Glutamatergic neuron (in vitro differentiated cells): ENCODE measurements around the gene SOX12. TPM values are rescaled to one million over a fixed set of nuclear protein-coding genes. Genes with fewer than 3 reads are reported as not detected.

Experiments
- DNase-seq: peaks from one replicate; pipeline ENCODE4 v3.0.0; 2022
- H3K27ac Mint-ChIP-seq: one replicate; pipeline ENCODE4 v1.8.0; 2020; ENCODE audit warnings: mild to moderate bottlenecking, mixed read lengths, inconsistent platforms; ENCODE audit not compliant: unreplicated experiment
- H3K27me3 Mint-ChIP-seq: one replicate; pipeline ENCODE4 v1.8.0; 2020; ENCODE audit warnings: mild to moderate bottlenecking, moderate library complexity, mixed read lengths, inconsistent platforms; ENCODE audit not compliant: unreplicated experiment
- H3K36me3 Mint-ChIP-seq: one replicate; pipeline ENCODE4 v1.8.0; 2020; ENCODE audit warnings: mild to moderate bottlenecking, mixed read lengths, inconsistent platforms; ENCODE audit not compliant: unreplicated experiment
- H3K4me1 Mint-ChIP-seq: one replicate; pipeline ENCODE4 v1.8.0; 2020; ENCODE audit warnings: mild to moderate bottlenecking, low read depth, mixed read lengths, inconsistent platforms; ENCODE audit not compliant: unreplicated experiment
- H3K4me3 Mint-ChIP-seq: one replicate; pipeline ENCODE4 v1.8.0; 2020; ENCODE audit warnings: mild to moderate bottlenecking, mixed read lengths, inconsistent platforms; ENCODE audit not compliant: unreplicated experiment
- H3K9me3 Mint-ChIP-seq: one replicate; pipeline ENCODE4 v1.8.0; 2020; ENCODE audit warnings: mild to moderate bottlenecking, moderate library complexity, mixed read lengths, inconsistent platforms; ENCODE audit not compliant: unreplicated experiment
- CTCF ChIP-seq: fragments of 200-600 bp; sonication (generic); IDR thresholded peaks from one replicate; pipeline ENCODE4 v1.5.0; 2021; ENCODE audit not compliant: partially characterized antibody, unreplicated experiment
- total RNA-seq: library from RNA; stranded (reverse); fragmentation: NEBNext Ultra II Directional; extraction: Animal tissue kit (Norgen Biotek cat#: 25700); gene quantifications from one replicate; pipeline ENCODE4 v1.2.1, GENCODE V29; 2021; ENCODE audit not compliant: unreplicated experiment

SOX12 gene
- total RNA-seq, 1 donor from 2014 or later = 67.0 TPM

DNA sequence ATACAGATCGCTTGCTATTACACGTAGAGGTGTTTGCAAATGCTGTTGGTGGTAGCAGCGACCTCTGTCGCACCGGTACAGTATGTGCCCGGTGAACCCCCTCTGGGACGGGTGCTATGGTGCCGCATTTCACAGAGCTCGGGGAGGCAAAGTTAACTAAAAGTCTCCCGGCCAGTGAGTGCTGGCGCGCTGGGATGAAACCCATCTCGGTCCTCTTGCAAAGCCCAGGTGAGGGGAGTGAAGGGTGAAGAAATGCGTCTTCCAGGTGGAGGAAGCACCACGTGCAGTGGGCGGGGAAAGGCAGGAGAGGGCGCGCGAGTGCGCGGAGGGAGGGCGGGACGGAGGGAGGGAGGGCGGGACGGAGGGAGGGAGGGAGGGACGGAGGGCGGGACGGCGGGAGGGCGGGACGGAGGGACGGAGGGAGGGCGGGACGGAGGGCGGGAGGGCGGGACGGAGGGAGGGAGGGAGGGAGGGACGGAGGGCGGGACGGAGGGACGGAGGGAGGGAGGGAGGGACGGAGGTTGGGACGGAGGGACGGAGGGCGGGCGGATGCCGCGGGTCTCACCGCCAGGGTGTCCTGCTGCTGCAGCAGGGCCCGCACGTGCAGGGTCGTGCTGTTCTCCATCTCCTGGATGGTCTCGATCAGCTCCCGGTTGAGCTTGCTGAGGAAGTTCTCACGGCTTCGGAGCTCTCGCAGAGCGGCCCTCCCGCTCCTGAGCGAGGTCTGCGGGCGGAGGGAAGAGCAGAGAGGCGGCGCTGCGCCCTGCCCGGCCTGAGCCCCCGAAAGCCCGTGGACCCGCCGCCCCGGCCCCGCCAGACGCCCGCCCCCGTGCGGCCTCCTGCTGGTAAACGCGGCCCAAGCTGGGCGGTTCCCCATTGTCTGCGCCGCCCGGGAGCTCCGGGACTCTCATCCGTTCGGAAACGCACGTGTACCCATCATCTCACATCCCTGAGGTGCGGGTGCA is 46.5 kb upstream of the SOX12 start:
- no peaks in the 10 kb centered on the region for H3K4me1 Mint-ChIP-seq

DNA sequence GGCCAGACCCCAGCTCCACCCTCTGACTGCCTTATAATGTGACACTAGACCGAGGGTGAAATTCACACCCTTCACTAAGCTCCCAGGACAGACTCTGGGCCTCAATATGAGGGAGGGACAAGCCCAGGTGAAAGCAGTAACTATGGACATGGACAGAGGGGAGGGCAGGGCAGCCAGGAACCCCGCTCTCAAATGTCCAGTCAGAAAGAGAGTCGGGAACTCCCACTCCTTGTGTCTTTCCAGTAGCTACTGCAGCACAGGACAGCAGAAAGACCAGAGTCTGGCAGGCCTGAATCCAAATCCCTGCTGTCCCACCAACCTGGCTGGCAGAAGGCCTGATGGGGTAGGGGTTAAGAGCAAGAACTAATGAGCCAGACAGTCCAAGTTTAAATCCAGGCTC is 41.2 kb upstream of the SOX12 start:
- Mint-ChIP-seq H3K36me3 (peaks cover 13% of the 10 kb centered on the region), H3K27ac (no peak overlapping the region), H3K9me3 (peaks cover 1% of the 10 kb centered on the region), H3K4me1 (peaks cover 4% of the 10 kb centered on the region), H3K4me3 (no peak overlapping the region), H3K27me3 (no peaks in the 10 kb centered on the region)
- DNase-seq = no peak
- no peak for TF ChIP-seq CTCF

More for the DNA sequence above, 46.5 kb upstream of the SOX12 start:
- no peak for TF ChIP-seq CTCF
- H3K9me3 Mint-ChIP-seq = peaks cover 4% of the 10 kb centered on the region
- H3K27me3 Mint-ChIP-seq = no peaks in the 10 kb centered on the region
- peaks cover 21% of the 10 kb centered on the region for H3K36me3 Mint-ChIP-seq
- no peak overlapping the region for H3K4me3 Mint-ChIP-seq
- no peak overlapping the region for H3K27ac Mint-ChIP-seq
- DNase-seq = peak; percentile 61

DNA sequence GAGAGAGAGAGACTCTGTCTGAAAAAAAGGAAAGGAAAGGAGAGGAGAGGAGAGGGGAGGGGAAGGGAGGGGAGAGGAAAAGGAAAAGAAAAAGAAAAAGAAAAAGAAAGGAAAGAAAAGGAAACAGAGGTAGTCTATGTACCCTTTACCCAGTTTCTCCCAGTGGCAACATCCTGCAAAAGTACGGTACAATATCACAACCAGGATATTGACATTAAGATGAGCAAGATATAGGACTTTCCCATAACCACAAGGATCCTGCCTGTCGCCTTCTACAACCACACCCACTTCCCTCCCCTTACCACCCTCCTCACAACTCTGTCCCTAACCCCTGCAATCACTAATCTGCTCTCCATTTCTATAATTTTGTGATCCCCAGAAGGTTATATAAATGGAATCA is 38.8 kb upstream of the SOX12 start:
- peaks cover 3% of the 10 kb centered on the region for H3K9me3 Mint-ChIP-seq
- TF ChIP-seq CTCF = no peak
- H3K27ac Mint-ChIP-seq = no peak overlapping the region
- no peak overlapping the region for H3K4me3 Mint-ChIP-seq
- H3K4me1 Mint-ChIP-seq = peaks cover 5% of the 10 kb centered on the region
- no peak for DNase-seq
- peaks cover 5% of the 10 kb centered on the region for H3K36me3 Mint-ChIP-seq
- H3K27me3 Mint-ChIP-seq = no peaks in the 10 kb centered on the region

DNA sequence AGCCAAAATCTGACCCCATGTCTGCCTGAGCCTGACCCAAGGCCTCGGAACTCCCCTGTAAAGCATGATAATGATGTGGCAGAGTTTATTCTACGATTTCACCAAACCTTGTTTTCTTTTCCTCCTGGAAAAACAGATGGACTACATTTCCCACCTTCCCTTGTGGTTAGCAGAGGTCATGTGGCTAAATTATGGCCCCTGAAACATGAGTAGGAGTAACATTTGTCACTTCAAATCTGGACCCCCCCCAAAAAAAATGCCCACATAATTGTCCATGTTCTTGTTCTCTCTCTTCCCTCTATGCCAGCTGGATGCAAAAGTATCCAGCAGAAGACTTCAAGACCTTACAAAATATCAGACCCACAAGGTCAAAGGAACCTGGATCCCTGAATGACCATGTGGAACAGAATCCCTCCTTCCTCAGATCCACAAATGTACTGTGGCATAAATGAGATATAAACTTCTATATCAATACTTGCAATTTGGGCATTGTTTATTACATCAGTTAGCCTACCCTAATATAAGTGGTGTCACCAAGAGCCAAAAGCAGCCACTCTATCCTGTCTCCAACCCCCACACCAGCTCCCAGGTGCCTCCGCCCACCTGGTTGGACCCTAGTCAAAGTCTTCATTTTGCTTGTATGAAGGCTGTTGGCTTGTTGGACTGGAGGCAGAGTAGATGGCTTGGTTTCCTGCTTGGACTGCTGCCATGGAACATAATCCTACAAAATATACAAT is 36.2 kb upstream of the SOX12 start:
- Mint-ChIP-seq H3K4me1 (peaks cover 5% of the 10 kb centered on the region), H3K27me3 (no peaks in the 10 kb centered on the region), H3K27ac (peak overlapping the region; percentile 85), H3K4me3 (no peak overlapping the region), H3K9me3 (peaks cover 3% of the 10 kb centered on the region), H3K36me3 (no peaks in the 10 kb centered on the region)
- TF ChIP-seq CTCF = no peak
- DNase-seq = no peak
